Fibroblast of mammary gland (primary cell): ENCODE results near the gene SLC44A5.

Experiments used
- DNase-seq: peaks from one replicate; pipeline ENCODE4 v3.0.0-alpha.2; 2010; ENCODE audit warnings: low read depth
- H3K4me3 ChIP-seq: 2 replicates; pipeline ENCODE4 v1.5.1; 2011; ENCODE audit warnings: low read depth, mild to moderate bottlenecking, low read length, moderate library complexity; ENCODE audit not compliant: control insufficient read depth
- TF ChIP-seq, protein P1 (sequence below): conservative IDR thresholded peaks from 2 replicates; pipeline ENCODE4 v1.5.1; 2011; ENCODE audit warnings: low read depth, low read length, inconsistent platforms; ENCODE audit not compliant: control insufficient read depth, insufficient read depth

Gene SLC44A5

GRCh38 chr1:75316230-75316629 is 294.7 kb downstream of the SLC44A5 start:
- TF ChIP-seq, protein P1, sequence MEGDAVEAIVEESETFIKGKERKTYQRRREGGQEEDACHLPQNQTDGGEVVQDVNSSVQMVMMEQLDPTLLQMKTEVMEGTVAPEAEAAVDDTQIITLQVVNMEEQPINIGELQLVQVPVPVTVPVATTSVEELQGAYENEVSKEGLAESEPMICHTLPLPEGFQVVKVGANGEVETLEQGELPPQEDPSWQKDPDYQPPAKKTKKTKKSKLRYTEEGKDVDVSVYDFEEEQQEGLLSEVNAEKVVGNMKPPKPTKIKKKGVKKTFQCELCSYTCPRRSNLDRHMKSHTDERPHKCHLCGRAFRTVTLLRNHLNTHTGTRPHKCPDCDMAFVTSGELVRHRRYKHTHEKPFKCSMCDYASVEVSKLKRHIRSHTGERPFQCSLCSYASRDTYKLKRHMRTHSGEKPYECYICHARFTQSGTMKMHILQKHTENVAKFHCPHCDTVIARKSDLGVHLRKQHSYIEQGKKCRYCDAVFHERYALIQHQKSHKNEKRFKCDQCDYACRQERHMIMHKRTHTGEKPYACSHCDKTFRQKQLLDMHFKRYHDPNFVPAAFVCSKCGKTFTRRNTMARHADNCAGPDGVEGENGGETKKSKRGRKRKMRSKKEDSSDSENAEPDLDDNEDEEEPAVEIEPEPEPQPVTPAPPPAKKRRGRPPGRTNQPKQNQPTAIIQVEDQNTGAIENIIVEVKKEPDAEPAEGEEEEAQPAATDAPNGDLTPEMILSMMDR: no peak
- no peak for DNase-seq
- no peak overlapping the region for H3K4me3 ChIP-seq

DNA sequence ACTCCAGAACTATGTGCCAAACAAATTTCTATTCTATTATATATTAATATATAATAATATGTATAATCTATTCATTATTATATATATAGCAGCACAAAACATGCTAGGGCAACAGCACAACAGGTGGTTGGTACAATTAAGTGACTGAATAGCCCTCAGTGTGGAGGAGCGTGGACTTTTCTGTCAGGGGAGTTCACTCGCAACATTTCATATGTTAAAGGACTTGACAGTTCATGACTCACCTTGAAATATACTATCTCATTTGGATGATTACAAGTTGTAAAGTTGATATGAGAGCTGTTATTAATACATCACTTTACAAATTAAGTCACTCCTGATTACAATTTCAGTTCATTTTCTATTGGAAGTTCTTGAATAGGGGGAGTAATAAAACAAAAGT is 298.3 kb downstream of the SLC44A5 start:
- DNase-seq: no peak
- TF ChIP-seq, protein P1: no peak
- H3K4me3 ChIP-seq: no peak overlapping the region

DNA sequence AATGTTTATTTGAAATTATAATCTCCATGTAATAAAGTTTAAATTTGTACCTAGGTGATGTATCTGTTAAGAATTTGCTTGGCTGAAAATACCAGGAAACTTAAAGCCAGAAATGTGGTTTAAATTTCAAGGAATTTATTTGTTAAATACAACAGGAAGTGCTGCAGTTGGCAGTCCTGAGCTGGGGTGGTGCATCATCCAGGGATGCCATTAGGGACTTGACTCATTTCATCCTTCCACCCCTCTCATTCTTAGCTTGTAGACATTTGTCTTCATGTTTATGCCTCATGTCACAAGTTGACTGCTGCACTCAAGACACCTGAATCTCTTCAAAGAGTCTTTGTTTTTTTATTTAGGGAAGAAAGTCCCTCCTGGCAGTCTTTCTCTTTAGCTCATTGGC is 300.8 kb downstream of the SLC44A5 start:
- TF ChIP-seq, protein P1: no peak
- no peak for DNase-seq
- no peak overlapping the region for H3K4me3 ChIP-seq

DNA sequence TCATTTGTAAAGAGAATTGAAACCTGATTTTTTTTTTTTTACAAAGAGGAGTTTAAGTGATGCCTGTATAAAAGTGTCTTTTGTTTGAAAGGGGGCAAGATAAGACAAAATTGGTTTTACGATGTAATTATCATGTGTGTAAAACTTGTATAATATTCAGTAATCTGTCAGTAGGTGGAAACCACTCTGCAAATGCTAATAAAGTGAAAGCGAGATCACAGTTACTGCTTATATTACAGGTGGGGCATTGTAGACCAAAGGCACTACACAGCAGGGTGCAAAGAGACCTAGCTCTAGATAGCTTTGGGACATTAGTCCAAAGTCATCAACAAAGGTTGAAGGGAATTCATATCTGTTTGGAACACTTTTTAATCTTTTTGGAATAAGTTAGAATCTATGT is 302.5 kb downstream of the SLC44A5 start:
- no peak for DNase-seq
- TF ChIP-seq, protein P1: no peak
- H3K4me3 ChIP-seq: no peak overlapping the region

DNA sequence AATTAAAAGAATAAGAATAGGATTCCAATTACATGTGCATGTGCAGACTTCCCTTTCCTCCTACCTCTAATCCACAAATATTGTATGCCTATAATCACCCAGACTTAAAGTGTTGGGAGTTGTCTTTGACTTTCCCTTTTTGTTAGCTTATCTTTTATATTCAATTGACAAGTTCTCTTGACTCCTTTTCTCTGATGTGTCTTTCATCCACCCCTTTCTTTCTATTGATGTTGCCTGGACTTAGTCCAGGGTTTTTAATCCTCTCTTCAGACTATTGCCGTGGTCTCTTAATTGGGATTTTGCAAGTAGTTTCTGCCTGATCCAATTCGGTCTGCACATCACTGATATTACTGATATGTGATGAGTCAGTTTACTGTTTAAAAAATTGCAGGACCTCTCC is 305.9 kb downstream of the SLC44A5 start:
- no peak for DNase-seq

GRCh38 chr1:75293270-75293669 is 317.6 kb downstream of the SLC44A5 start:
- no peak overlapping the region for H3K4me3 ChIP-seq
- TF ChIP-seq, protein P1: no peak
- no peak for DNase-seq

More for the DNA sequence above, 305.9 kb downstream of the SLC44A5 start:
- TF ChIP-seq, protein P1: no peak
- no peak overlapping the region for H3K4me3 ChIP-seq

GRCh38 chr1:75292013-75292412 is 318.9 kb downstream of the SLC44A5 start:
- TF ChIP-seq, protein P1: no peak
- H3K4me3 ChIP-seq: no peak overlapping the region
- no peak for DNase-seq
